ENCODE measurements around the gene CFAP65.

Gene CFAP65

DNA sequence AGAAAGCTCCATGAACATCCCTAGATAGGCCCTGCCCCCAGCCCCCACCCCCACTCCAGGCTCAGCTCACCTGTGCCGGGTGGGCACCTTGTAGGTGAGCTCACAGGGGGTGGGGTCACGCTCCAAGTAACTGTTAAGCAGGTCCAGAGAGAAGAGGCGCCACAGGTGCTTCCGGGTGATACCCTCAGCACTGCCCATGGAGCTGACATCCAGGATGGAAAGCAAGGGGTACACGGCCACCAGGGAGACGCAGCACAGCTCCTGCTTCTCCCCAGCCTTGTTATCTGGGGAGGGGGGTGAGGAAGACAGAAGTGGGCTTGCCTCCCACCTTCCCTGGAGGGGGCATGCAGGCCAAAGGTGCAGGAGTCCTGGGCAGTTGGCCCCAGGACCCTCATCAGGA, 21.9 kb downstream of the CFAP65 start:
- Mint-ChIP-seq H3K9me3 (no peaks in the 10 kb centered on the region), H3K36me3 (ENCODE audit: low read depth) (no peaks in the 10 kb centered on the region), H3K4me3 (no peak overlapping the region), H3K4me1 (ENCODE audit: low read depth) (peaks cover 6% of the 10 kb centered on the region), H3K27me3 (peaks cover 6% of the 10 kb centered on the region), H3K27ac (no peak overlapping the region)
- intact Hi-C loops (cut with micrococcal nuclease), result no loop called here

DNA sequence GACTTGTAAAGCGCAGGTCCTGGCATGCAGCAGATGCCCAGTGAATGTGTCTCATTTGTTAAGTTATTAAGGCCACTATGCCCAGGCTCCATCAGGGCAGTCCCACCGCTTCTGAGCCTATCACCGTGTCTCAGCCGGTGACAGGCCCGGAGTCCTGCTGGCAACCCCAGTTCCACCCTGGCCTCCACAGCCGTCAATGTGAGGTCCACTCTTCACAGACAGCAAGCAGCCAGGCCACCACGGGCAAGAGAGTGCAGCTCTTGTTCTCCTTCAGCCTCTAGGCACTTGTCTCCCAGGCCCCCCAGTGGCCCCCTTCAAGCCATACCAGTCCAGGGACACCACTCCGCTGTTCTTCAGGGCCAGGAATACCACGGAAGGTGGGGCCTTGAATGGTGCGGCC, 22.6 kb downstream of the CFAP65 start:
- H3K27me3 Mint-ChIP-seq, result peaks cover 12% of the 10 kb centered on the region

DNA sequence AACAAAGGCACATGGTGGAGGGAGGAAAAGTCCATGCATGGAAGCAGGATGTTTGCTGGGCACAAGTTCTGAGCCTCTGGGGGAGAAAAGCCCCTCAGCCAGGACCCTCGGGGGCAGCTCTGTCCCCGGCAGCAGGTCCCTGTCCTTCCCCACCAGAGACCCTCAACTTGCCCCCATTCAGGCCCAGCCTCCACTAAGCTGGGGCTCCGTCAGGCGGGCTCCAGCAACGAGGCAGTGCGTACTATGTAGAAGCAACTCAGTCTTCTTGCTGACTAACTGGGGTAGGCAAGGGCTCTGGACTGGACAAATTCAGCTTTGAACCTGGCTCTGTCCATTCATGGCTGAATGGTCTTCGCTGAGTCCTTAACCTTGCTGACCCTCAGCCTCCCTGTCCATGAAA, 23.0 kb downstream of the CFAP65 start:
- Mint-ChIP-seq H3K9me3 (no peaks in the 10 kb centered on the region), H3K27ac (no peak overlapping the region), H3K4me3 (no peak overlapping the region), H3K36me3 (ENCODE audit: low read depth) (no peaks in the 10 kb centered on the region), H3K4me1 (ENCODE audit: low read depth) (peaks cover 6% of the 10 kb centered on the region), H3K27me3 (peaks cover 16% of the 10 kb centered on the region)
- intact Hi-C loops (cut with micrococcal nuclease), result no loop called here

More for the DNA sequence above, 22.6 kb downstream of the CFAP65 start:
- intact Hi-C loops (cut with micrococcal nuclease), result no loop called here
- Mint-ChIP-seq H3K4me1 (ENCODE audit: low read depth) (peaks cover 6% of the 10 kb centered on the region), H3K4me3 (no peak overlapping the region), H3K27ac (no peak overlapping the region), H3K9me3 (no peaks in the 10 kb centered on the region), H3K36me3 (ENCODE audit: low read depth) (no peaks in the 10 kb centered on the region)

DNA sequence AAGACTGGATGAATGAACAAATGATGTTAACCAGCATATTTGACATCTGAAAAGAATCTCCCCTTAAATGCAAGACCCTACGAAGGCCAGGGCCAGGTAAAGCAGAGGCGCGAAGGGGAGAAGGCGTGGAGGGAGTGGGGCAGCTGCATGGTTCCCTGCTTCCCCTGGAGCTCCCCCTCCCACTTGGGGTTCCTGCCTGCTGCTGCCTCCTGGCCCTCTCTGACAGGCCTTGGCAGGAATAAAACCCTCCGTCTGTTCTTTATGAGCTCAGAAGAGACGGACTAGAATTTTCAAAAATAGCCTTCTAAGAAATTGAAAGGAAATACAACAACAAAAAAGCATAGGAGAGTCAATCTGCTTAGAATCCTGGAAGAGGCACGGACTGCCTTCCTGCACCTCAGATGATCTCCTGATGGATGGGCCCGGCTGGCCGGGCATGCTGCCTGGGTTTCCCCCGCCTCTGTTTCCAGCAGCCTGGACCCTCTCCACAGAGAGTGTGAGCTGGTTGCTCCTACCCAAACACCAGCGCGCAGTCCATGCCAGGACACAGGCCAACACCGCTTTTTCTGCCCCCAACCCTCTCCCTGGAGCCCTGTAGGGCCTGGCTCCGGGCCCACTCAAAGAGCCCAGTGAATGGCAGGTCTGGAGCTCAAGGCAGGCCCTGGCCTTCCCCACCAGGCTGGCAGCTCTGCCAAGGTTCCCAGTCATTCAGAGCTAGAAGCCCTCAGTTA, 23.9 kb downstream of the CFAP65 start:
- H3K36me3 Mint-ChIP-seq (ENCODE audit: low read depth), result no peaks in the 10 kb centered on the region
- no peak overlapping the region for H3K27ac Mint-ChIP-seq

DNA sequence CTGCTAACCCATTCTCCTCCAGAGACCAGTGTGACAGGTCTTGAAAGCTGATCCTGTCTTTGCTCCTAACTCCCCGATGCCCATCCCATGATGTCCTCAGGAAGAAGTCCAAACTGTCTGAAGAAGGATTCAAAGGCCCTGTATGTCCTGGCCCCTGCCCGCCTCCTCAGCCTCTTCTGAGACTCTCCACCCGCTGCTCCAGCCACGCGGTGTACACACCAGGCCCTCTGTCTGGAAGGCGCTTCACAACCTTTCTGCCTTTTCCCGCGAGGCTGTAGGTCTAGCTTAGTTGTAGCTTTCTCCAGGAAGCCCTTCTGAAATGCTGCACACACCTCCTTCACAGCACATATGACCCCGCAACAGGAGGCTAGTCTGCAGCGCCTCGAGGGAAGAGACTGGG, 24.6 kb downstream of the CFAP65 start:
- Mint-ChIP-seq H3K36me3 (ENCODE audit: low read depth) (no peaks in the 10 kb centered on the region), H3K9me3 (no peaks in the 10 kb centered on the region), H3K27me3 (peaks cover 20% of the 10 kb centered on the region), H3K4me1 (ENCODE audit: low read depth) (peaks cover 6% of the 10 kb centered on the region), H3K27ac (no peak overlapping the region), H3K4me3 (no peak overlapping the region)
- intact Hi-C loops (cut with micrococcal nuclease), result no loop called here

More for the DNA sequence above, 23.9 kb downstream of the CFAP65 start:
- H3K9me3 Mint-ChIP-seq, result no peaks in the 10 kb centered on the region
- H3K27me3 Mint-ChIP-seq, result peaks cover 20% of the 10 kb centered on the region
- intact Hi-C loops (cut with micrococcal nuclease), result no loop called here
- no peak overlapping the region for H3K4me3 Mint-ChIP-seq
- peaks cover 6% of the 10 kb centered on the region for H3K4me1 Mint-ChIP-seq (ENCODE audit: low read depth)

DNA sequence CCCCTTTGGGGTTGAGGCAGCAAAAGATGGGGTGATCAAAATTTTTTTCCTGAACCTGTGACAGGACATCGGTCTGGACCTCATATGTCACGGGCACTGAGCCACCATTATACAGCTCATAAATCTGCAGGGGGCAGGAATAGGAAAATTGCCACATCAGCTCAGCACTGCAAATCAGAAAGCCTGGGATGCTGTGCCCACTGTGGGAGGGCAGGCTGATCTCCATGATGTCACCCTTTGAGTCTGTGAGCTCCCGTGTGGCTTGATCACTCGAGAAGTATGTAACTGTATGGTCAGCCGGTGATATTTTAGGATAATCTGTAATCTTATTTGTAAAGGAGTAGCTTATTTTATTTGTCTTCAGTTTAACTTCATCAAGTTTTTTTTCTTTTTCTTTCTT, 30.4 kb downstream of the CFAP65 start:
- H3K27ac Mint-ChIP-seq, result no peak overlapping the region
- H3K27me3 Mint-ChIP-seq, result peaks cover 46% of the 10 kb centered on the region
- intact Hi-C loops (cut with micrococcal nuclease), result no loop called here
- no peak overlapping the region for H3K4me3 Mint-ChIP-seq
- H3K36me3 Mint-ChIP-seq (ENCODE audit: low read depth), result no peaks in the 10 kb centered on the region
- no peaks in the 10 kb centered on the region for H3K4me1 Mint-ChIP-seq (ENCODE audit: low read depth)
- no peaks in the 10 kb centered on the region for H3K9me3 Mint-ChIP-seq

DNA sequence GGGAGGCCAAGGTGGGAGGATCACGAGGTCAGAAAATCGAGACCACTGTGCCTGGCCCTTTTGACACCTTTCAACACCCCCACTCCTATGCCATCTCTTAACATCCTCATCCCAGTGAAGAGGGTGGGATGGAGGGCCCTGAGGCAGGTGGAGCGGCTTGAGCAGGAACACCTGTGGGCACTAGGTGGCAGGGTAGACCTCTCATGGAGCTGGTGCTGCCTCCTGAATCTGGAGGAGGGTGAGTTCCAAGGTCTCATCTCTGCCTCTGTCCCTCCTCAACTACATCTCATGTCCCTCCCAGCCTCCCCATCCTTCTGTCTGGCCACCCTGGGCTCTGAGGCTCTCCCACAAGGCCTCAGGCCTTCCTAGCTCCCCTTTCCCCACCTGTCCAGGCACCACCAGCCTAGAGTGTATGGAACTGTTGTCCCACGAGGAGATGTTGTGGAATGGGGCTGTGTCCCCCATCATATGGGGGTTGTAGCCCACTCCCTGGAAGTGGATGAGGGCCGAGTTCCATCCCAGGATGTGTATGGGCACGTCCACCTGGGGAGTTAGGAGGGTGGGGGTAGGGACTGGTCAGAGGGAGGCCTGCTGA, 31.1 kb downstream of the CFAP65 start:
- no peaks in the 10 kb centered on the region for H3K4me1 Mint-ChIP-seq (ENCODE audit: low read depth)
- peaks cover 52% of the 10 kb centered on the region for H3K27me3 Mint-ChIP-seq
- H3K27ac Mint-ChIP-seq, result no peak overlapping the region
- no peak overlapping the region for H3K4me3 Mint-ChIP-seq
- no peaks in the 10 kb centered on the region for H3K9me3 Mint-ChIP-seq
- no peaks in the 10 kb centered on the region for H3K36me3 Mint-ChIP-seq (ENCODE audit: low read depth)
- intact Hi-C loops (cut with micrococcal nuclease), result no loop called here

DNA sequence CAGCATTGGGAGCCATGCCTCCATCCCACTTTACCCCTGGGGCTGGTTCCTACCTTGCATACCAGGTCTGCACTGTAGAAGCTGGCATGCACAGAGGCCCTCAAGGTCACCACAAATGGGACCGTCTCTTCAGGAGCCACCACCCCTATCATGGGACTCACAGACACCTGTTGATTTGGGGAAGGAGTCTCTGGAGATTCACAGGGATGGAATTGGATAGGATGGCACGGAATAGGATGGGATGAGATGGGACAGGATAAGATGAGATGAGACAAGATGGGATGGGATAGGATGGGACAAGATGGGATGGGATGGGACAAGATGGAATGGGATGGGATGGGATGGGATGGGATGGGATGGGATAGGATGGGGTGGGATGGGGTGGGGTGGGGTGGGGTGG, 32.0 kb downstream of the CFAP65 start:
- Mint-ChIP-seq H3K36me3 (ENCODE audit: low read depth) (no peaks in the 10 kb centered on the region), H3K4me3 (no peak overlapping the region), H3K27me3 (peaks cover 54% of the 10 kb centered on the region), H3K9me3 (no peaks in the 10 kb centered on the region), H3K27ac (no peak overlapping the region), H3K4me1 (ENCODE audit: low read depth) (no peaks in the 10 kb centered on the region)
- intact Hi-C loops (cut with micrococcal nuclease), result no loop called here

DNA sequence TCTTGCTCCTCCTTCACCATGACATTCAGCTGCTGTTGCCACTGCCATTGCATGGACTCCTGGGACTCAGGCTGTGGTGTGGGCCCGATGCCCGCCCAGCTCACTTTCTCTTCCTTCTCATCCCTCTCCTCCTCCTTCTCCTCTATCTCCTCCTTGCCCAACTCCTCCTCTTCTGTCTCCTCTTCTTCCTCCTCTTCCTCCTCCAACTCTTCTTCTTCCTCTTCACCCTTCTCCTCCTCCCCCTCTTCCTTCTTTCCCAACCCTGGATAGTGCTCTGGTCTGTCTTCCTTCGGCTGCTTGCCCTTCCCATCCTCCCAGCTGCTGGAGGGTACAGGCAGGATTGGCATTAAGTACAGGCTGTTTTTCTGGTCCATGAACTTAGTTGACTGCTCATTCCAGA, 37.3 kb downstream of the CFAP65 start:
- peaks cover 24% of the 10 kb centered on the region for H3K4me1 Mint-ChIP-seq (ENCODE audit: low read depth)

DNA sequence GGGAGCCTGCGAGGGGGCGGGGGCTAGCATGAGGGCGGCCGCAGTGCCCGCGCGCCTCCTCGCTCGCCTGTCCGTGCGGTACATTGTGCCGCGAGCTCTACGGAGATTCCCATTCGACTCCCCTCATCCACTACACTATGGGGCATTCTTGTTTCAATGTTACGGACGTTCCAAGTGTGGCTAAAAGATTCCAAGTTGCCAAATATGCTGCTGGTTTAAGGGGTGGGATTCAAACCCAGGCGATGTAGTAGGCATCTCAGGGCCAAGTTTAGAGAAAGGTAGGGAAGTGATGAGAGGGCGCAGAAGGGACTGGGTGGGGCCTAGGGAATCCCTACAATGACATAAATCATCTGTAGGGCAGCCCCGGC, 38.1 kb downstream of the CFAP65 start:
- peaks cover 90% of the 10 kb centered on the region for H3K27me3 Mint-ChIP-seq
- no peak overlapping the region for H3K4me3 Mint-ChIP-seq
- no peaks in the 10 kb centered on the region for H3K36me3 Mint-ChIP-seq (ENCODE audit: low read depth)
- no peak overlapping the region for H3K27ac Mint-ChIP-seq
- peaks cover 24% of the 10 kb centered on the region for H3K4me1 Mint-ChIP-seq (ENCODE audit: low read depth)
- H3K9me3 Mint-ChIP-seq, result no peaks in the 10 kb centered on the region
- intact Hi-C loops (cut with micrococcal nuclease), result no loop called here

More for the DNA sequence above, 37.3 kb downstream of the CFAP65 start:
- no peak overlapping the region for H3K27ac Mint-ChIP-seq
- no peaks in the 10 kb centered on the region for H3K36me3 Mint-ChIP-seq (ENCODE audit: low read depth)
- H3K4me3 Mint-ChIP-seq, result no peak overlapping the region
- peaks cover 88% of the 10 kb centered on the region for H3K27me3 Mint-ChIP-seq
- intact Hi-C loops (cut with micrococcal nuclease), result no loop called here
- no peaks in the 10 kb centered on the region for H3K9me3 Mint-ChIP-seq

DNA sequence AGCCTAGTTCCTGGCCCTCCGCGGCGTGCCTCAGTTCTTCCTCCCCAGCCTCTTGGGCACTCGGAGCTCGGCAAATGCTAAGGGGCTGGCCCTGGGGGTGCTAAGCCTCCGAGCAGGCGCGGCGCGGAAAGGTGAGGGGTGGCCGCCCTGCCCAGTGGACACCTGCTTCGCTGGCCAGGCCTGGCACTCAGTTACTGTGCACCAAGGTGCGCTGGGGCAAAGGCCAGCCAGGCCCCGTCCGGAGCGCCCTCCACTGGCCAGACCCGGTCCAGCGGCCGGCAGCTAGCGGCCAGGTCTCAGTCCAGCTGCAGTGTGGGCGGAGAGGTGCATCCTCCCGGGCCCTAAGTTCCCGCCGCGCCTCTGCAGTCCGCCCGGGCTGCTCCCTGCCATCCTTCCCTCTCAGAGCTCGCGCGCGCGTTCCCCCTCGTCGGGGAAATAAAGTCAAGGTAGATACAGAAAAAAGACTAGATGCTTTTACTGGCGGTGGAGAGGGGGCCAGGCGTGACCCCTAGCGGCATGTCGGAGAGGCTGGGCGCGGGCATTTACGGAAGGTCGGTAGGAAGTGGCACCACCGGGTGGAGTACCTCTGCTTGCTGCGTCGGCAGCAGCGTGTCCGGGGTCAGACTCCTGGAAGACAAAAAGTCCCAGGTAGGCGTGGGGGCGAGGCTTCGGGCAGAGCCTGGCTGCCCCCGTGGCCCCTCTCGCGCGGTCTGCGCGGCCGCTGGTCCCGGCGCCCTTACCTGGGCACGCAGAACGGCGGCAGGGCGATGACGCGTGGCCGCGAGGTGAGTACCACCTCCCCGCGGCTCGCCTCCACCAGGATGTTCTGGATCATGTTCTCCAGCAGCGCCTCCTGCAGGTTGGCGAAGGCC, 38.7 kb downstream of the CFAP65 start:
- intact Hi-C loops (cut with micrococcal nuclease), result no loop called here
- H3K36me3 Mint-ChIP-seq (ENCODE audit: low read depth), result no peaks in the 10 kb centered on the region

DNA sequence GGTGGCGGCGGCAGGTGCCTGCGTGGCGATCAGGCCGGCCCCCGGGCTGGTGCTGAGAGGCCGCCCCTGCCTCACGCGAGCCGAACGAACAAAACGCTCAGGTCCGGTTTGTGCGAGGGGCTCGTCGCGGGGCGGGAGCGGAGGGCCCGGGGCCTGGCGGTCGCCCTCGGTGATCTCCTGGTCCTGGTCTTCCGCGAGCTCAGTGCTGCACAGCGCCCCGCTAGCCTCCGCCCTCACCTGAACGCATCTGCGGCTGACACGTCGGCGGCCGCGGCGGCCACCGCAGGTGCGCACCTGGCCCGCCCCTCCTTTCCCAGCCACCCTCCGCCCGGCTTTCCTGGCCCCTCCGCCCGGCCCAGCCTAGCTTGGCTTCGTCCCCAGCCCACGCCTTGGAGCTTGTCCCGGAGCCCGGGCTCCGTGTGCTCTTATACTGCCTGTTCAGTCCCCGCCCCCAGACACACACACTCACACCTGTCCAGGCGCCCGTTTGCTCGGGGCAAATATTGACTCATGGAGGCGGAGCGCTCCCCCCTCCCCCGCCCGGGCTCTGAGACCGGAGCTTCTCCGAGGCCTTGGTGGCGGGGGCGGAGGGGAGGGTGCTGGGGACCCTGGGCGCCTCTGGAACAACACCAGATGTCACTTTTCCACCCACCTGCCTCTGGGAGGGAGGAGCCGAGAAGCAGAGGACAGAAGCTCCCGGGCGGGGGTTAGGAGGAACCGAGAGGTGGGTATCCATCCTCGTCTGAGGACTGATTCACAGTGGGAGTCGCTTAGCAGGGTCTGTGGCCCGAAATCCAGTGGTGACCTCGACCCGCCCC, 39.5 kb downstream of the CFAP65 start:
- intact Hi-C loops (cut with micrococcal nuclease), result no loop called here
- no peak overlapping the region for H3K27ac Mint-ChIP-seq
- H3K9me3 Mint-ChIP-seq, result no peaks in the 10 kb centered on the region
- peaks cover 24% of the 10 kb centered on the region for H3K4me1 Mint-ChIP-seq (ENCODE audit: low read depth)
- H3K36me3 Mint-ChIP-seq (ENCODE audit: low read depth), result no peaks in the 10 kb centered on the region
- H3K27me3 Mint-ChIP-seq, result peaks cover 92% of the 10 kb centered on the region
- H3K4me3 Mint-ChIP-seq, result no peak overlapping the region

More for the DNA sequence above, 38.7 kb downstream of the CFAP65 start:
- peak overlapping the region; percentile 3 for H3K4me3 Mint-ChIP-seq
- peaks cover 92% of the 10 kb centered on the region for H3K27me3 Mint-ChIP-seq
- H3K4me1 Mint-ChIP-seq (ENCODE audit: low read depth), result peaks cover 24% of the 10 kb centered on the region
- no peak overlapping the region for H3K27ac Mint-ChIP-seq
- H3K9me3 Mint-ChIP-seq, result no peaks in the 10 kb centered on the region

DNA sequence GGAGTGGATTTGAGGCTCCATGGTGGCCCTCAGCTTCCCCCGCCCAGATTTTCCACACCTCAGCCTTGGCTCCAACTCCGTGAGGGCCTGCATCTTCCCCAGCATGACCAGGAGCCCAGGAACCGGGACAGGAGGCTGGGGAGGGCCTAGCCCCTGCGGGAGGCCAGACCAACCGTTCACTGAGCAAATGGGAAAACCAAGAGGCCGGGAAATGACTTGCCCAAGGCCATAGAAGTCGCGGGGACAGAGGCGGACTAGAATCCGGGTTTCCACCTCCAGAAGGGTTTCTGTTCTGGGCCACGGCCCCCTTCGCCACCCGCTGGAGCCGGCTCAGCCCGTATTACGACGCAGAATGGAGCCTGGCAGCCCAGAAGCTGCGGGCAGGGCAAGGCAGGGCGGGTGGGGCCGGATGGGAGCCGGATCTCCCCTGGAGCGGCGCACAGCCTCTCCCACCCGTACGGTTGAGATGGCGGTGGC, 40.2 kb downstream of the CFAP65 start:
- no peak overlapping the region for H3K4me3 Mint-ChIP-seq
- H3K27ac Mint-ChIP-seq, result no peak overlapping the region
- intact Hi-C loops (cut with micrococcal nuclease), result no loop called here
- H3K36me3 Mint-ChIP-seq (ENCODE audit: low read depth), result no peaks in the 10 kb centered on the region
- H3K27me3 Mint-ChIP-seq, result peaks cover 95% of the 10 kb centered on the region
- peaks cover 27% of the 10 kb centered on the region for H3K4me1 Mint-ChIP-seq (ENCODE audit: low read depth)
- no peaks in the 10 kb centered on the region for H3K9me3 Mint-ChIP-seq
